PC-9 (cell line): Measurements from ENCODE around the gene CSF1. TPM values are rescaled to one million over a fixed set of nuclear protein-coding genes. Genes with fewer than 3 reads are reported as not detected.
A peak's percentile ranks its signal among the peaks of the same experiment; 100 is the strongest.

Experiments used
- BruUV-seq: library from RNA; stranded (reverse); fragments of 400-500 nt; replicated peaks from 2 replicates; lab custom pipeline; 2021; lab: Mats Ljungman, UMichigan
- CTCF ChIA-PET: fragments of 300-600 bp; sonication (Branson Sonifier 250); formaldehyde crosslinking; loops from one replicate; lab custom pipeline; 2022; ENCODE audit warnings: antibody characterized with exemption; lab: Charles Lee
- POLR2A ChIA-PET: fragments of 300-600 bp; sonication (Branson Sonifier 250); formaldehyde crosslinking; loops from one replicate; lab custom pipeline; 2022; ENCODE audit warnings: antibody characterized with exemption; ENCODE audit not compliant: unreplicated experiment; lab: Charles Lee
- DNase-seq, 2 experiments: peaks; one replicate each; pipeline versions ENCODE4 v3.0.0 to v3.0.0-alpha.2; 2015 to 2022; ENCODE audit warnings: mixed read lengths in 1 of 2
- H2AFZ ChIP-seq: fragments of 200-600 bp; sonication (generic); 2 replicates; pipeline ENCODE4 v1.8.1; 2017; ENCODE audit warnings: antibody characterized with exemption
- H3F3A ChIP-seq: fragments of 200-600 bp; sonication (generic); 2 replicates; pipeline ENCODE4 v1.8.1; 2017; ENCODE audit warnings: antibody characterized with exemption, mild to moderate bottlenecking, low read depth; ENCODE audit not compliant: insufficient read depth
- H3K27ac ChIP-seq: fragments of 200-600 bp; sonication (generic); 2 replicates; pipeline ENCODE4 v1.6.1; 2016; ENCODE audit warnings: mixed run types
- H3K27me3 ChIP-seq: fragments of 200-600 bp; sonication (generic); 2 replicates; pipeline ENCODE4 v1.6.1; 2016; ENCODE audit warnings: low read depth, mixed run types; ENCODE audit not compliant: insufficient read depth
- H3K36me3 ChIP-seq: fragments of 200-600 bp; sonication (generic); 2 replicates; pipeline ENCODE4 v1.6.1; 2016; ENCODE audit warnings: low read depth, mixed run types
- H3K4me1 ChIP-seq: fragments of 200-600 bp; sonication (generic); replicated peaks from 2 replicates; pipeline ENCODE4 v1.6.1; 2016; ENCODE audit warnings: mixed run types; ENCODE audit not compliant: insufficient read depth
- H3K4me2 ChIP-seq: fragments of 200-600 bp; sonication (generic); 2 replicates; pipeline ENCODE4 v1.6.1; 2017; ENCODE audit warnings: mixed run types
- H3K4me3 ChIP-seq: fragments of 200-600 bp; sonication (generic); 2 replicates; pipeline ENCODE4 v1.6.1; 2016; ENCODE audit warnings: mixed run types
- H3K79me2 ChIP-seq: fragments of 200-600 bp; sonication (generic); 2 replicates; pipeline ENCODE4 v1.6.1; 2017; ENCODE audit warnings: low read depth, mixed run types
- H3K9me2 ChIP-seq: fragments of 200-600 bp; sonication (generic); 2 replicates; pipeline ENCODE4 v1.8.1; 2017; ENCODE audit warnings: mild to moderate bottlenecking; ENCODE audit not compliant: insufficient read depth
- H3K9me3 ChIP-seq: fragments of 200-600 bp; sonication (generic); 2 replicates; pipeline ENCODE4 v1.8.1; 2016; ENCODE audit warnings: low read depth; ENCODE audit not compliant: insufficient read depth
- H4K20me1 ChIP-seq: fragments of 200-600 bp; sonication (generic); 2 replicates; pipeline ENCODE4 v1.8.1; 2017; ENCODE audit not compliant: insufficient read depth
- EZH2 ChIP-seq: fragments of 200-600 bp; sonication (generic); IDR thresholded peaks from 2 replicates; pipeline ENCODE4 v1.8.0; 2017; ENCODE audit warnings: antibody characterized with exemption, low read depth
- intact Hi-C: fragments of 100-400 bp; cut with micrococcal nuclease; formaldehyde crosslinking; loops from one replicate; pipeline ENCODE4 v1.10.0; 2022; ENCODE audit not compliant: unreplicated experiment
- total RNA-seq: library from RNA; stranded (reverse); gene quantifications from 2 replicates; pipeline ENCODE4 v1.2.3, GENCODE V29; 2021
- TF ChIP-seq, protein P1 (sequence below): fragments of 200-600 bp; sonication (generic); conservative IDR thresholded peaks from 2 replicates; pipeline ENCODE4 v1.6.1; 2017; ENCODE audit warnings: mixed run types, antibody characterized with exemption, mild to moderate bottlenecking, moderate library complexity

CSF1 gene
- total RNA-seq, 1 experiment from 2014 or later: 29.8 TPM

DNA sequence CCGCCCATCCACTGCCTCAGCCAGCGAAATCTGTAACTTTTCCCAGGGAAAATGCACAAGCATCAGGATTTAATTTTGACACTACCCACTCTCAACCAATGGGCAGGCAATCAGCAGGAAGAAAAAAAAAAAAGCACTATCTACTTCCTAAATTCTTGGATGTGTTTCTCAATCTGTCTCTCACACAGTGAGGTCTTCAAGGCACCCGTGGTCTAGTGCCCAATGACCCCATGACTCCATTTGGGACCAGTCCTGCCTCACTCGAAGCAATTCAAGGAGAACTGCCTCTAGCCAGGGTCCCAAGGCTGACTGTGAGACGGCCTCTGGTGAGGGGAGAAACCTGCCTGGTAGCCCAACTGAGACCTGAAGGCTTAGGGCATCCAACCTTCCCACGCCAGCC, 35.9 kb downstream of the CSF1 start:
- BruUV-seq: no TSS peak
- no peak overlapping the region for H3K4me3 ChIP-seq
- POLR2A ChIA-PET: no interaction called here
- H3K27me3 ChIP-seq: no peaks in the 10 kb centered on the region
- H3K4me1 ChIP-seq: peaks cover 47% of the 10 kb centered on the region
- no peak overlapping the region for H3K4me2 ChIP-seq
- no peaks in the 10 kb centered on the region for H3K36me3 ChIP-seq
- DNase-seq: no peak
- H4K20me1 ChIP-seq: no peaks in the 10 kb centered on the region
- TF ChIP-seq EZH2: no peak
- TF ChIP-seq, protein P1, sequence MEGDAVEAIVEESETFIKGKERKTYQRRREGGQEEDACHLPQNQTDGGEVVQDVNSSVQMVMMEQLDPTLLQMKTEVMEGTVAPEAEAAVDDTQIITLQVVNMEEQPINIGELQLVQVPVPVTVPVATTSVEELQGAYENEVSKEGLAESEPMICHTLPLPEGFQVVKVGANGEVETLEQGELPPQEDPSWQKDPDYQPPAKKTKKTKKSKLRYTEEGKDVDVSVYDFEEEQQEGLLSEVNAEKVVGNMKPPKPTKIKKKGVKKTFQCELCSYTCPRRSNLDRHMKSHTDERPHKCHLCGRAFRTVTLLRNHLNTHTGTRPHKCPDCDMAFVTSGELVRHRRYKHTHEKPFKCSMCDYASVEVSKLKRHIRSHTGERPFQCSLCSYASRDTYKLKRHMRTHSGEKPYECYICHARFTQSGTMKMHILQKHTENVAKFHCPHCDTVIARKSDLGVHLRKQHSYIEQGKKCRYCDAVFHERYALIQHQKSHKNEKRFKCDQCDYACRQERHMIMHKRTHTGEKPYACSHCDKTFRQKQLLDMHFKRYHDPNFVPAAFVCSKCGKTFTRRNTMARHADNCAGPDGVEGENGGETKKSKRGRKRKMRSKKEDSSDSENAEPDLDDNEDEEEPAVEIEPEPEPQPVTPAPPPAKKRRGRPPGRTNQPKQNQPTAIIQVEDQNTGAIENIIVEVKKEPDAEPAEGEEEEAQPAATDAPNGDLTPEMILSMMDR: no peak
- intact Hi-C loops: no loop called here
- H2AFZ ChIP-seq: no peak overlapping the region
- H3K9me3 ChIP-seq: 0 out of 2 replicates have a peak, but pooled peaks cover 4% of the 10 kb centered on the region
- H3F3A ChIP-seq: peaks cover 34% of the 10 kb centered on the region
- no peak overlapping the region for H3K27ac ChIP-seq
- H3K9me2 ChIP-seq: no peaks in the 10 kb centered on the region
- no peaks in the 10 kb centered on the region for H3K79me2 ChIP-seq
- CTCF ChIA-PET: no interaction called here

DNA sequence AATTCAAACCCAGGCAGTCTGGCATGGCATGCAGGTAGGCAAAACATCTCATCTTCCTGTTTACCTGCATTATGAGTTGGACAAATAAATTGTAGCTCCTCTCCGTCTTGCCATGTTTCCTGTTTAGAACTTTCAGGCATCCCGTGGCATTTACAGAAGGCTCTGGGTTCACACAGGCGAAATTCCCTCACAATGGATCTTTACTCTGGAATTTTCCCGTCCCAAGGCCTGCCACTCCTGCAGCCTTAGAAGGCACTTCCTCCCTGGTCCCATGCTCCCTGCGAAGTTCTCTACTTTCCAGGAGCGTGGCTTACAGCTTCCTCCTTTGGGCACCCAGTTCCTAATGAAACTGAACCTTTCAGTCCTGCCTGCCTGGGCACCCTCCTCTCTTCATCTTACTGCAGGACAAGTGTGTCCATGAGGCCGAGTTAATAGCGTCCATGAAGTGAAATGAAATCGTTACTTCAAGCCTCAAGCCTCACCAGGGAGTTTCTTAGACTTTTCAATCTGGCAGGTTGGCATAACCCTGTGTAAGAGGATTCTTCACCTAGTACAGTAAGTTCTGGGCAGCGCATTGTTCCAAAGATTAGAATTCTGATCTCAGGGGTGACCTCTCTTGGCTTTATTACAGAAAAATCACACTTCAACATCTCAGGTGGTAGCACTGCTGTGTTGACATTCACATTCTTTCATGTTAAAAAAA, 37.1 kb downstream of the CSF1 start:
- no peaks in the 10 kb centered on the region for H3K27me3 ChIP-seq
- H4K20me1 ChIP-seq: no peaks in the 10 kb centered on the region
- DNase-seq: no peak
- no peaks in the 10 kb centered on the region for H3K36me3 ChIP-seq
- no peak overlapping the region for H3K4me3 ChIP-seq
- TF ChIP-seq, protein P1: no peak
- H3F3A ChIP-seq: peaks cover 34% of the 10 kb centered on the region
- H3K4me1 ChIP-seq: peaks cover 47% of the 10 kb centered on the region
- intact Hi-C loops: no loop called here
- 0 out of 2 replicates have a peak, but pooled peaks cover 4% of the 10 kb centered on the region for H3K9me3 ChIP-seq
- no peaks in the 10 kb centered on the region; the same call in 1 of the 2 replicates for H3K9me2 ChIP-seq
- no peaks in the 10 kb centered on the region for H3K79me2 ChIP-seq
- no TSS peak for BruUV-seq
- ChIA-PET POLR2A (interaction anchor here (0.7 kb wide), 1 partner anchor 11 kb away, joined by 3 read pairs; no protein-coding TSS in a partner anchor), CTCF (interaction anchor here (0.7 kb wide), 1 partner anchor 32 kb away, joined by 4 read pairs; no protein-coding TSS in a partner anchor)
- H2AFZ ChIP-seq: no peak overlapping the region
- H3K4me2 ChIP-seq: peak overlapping the region; percentile 17
- peak overlapping the region; percentile 76 for H3K27ac ChIP-seq

DNA sequence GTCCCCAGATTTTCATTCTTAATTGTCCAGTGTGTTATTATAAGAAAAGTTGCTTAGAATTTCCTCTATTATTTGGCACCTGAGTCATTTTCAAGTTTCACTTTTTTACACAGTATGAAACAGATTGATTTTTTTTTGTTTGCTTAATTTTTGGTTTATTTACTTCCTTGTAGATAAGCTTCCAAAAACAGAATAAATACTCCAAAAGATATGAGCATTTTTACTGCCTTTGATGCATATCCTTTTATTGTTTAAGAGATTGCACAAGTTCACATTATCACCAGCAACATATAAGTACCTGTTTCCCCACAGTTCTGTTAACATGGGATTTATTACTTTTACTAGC, 37.6 kb downstream of the CSF1 start:
- CTCF ChIA-PET: interaction anchor here (0.6 to 1.0 kb wide), 2 partner anchors 12 to 25 kb away, joined by 3 to 4 read pairs; no protein-coding TSS in a partner anchor
- H2AFZ ChIP-seq: no peak overlapping the region

More for the DNA sequence above, 37.6 kb downstream of the CSF1 start:
- POLR2A ChIA-PET: interaction anchor here (0.6 to 0.7 kb wide), 3 partner anchors 11 to 90 kb away, joined by 3 to 10 read pairs (median 8); no protein-coding TSS in a partner anchor
- intact Hi-C loops: no loop called here
- H3F3A ChIP-seq: peaks cover 34% of the 10 kb centered on the region
- TF ChIP-seq, protein P1: no peak
- TF ChIP-seq EZH2: no peak
- no peaks in the 10 kb centered on the region; the same call in 1 of the 2 replicates for H3K9me2 ChIP-seq
- DNase-seq: peak in 1 of 2 experiments; percentile 90
- no peaks in the 10 kb centered on the region for H3K79me2 ChIP-seq
- H4K20me1 ChIP-seq: no peaks in the 10 kb centered on the region
- H3K27me3 ChIP-seq: no peaks in the 10 kb centered on the region
- peak overlapping the region; percentile 76 for H3K27ac ChIP-seq
- no peaks in the 10 kb centered on the region for H3K36me3 ChIP-seq
- BruUV-seq: no TSS peak
- no peak overlapping the region for H3K4me3 ChIP-seq
- peaks cover 47% of the 10 kb centered on the region for H3K4me1 ChIP-seq
- H3K9me3 ChIP-seq: 0 out of 2 replicates have a peak, but pooled peaks cover 4% of the 10 kb centered on the region
- peak overlapping the region; percentile 17 for H3K4me2 ChIP-seq
